Esophagus muscularis mucosa (tissue), 4 donors: Measurements from ENCODE around the gene APOD. TPM values are rescaled to one million over a fixed set of nuclear protein-coding genes. Genes with fewer than 3 reads are reported as not detected.
"Not testable (repeated sequence)": the region's sequence is repeated elsewhere in the genome, so short reads cannot be mapped to it uniquely, and the experiment has no call there.

Experiments
- DNase-seq: peaks from one replicate; pipeline ENCODE4 v3.0.0-alpha.2; 2017; ENCODE audit errors: extremely low spot score
- H3K27ac ChIP-seq, 4 donors: fragments of 200-600 bp; sonication (generic); replicated peaks in 1 of 4; 1 replicate in 3 of 4; 2 replicates in 1 of 4; pipeline ENCODE4 v1.5.1; 2016 to 2019; ENCODE audit warnings: mild to moderate bottlenecking in 1 of 4
- H3K27me3 ChIP-seq, 4 donors: fragments of 200-600 bp; sonication (generic); one replicate each; pipeline versions ENCODE4 v1.5.1 to v1.6.0; 2016 to 2019
- H3K36me3 ChIP-seq, 4 donors: fragments of 200-600 bp; sonication (generic); one replicate each; pipeline ENCODE4 v1.5.1; 2016 to 2019
- H3K4me1 ChIP-seq, 4 donors: fragments of 200-600 bp; sonication (generic); one replicate each; pipeline ENCODE4 v1.5.1; 2016 to 2019
- H3K4me3 ChIP-seq, 4 donors: fragments of 200-600 bp; sonication (generic); 1 replicate in 2 of 4; 2 replicates in 2 of 4; pipeline ENCODE4 v1.5.1; 2016 to 2019; ENCODE audit warnings: mild to moderate bottlenecking in 4 of 4, moderate library complexity in 1 of 4
- H3K9me3 ChIP-seq, 4 donors: fragments of 200-600 bp; sonication (generic); 1 replicate in 3 of 4; 2 replicates in 1 of 4; pipeline ENCODE4 v1.5.1; 2016 to 2019
- CTCF ChIP-seq, 3 experiments: fragments of 200-600 bp in 2 of 3; fragments of 450-650 bp in 1 of 3; sonication (generic) in 2 of 3; IDR thresholded peaks; one replicate each; pipeline ENCODE4 v1.5.1; 2017 to 2019; ENCODE audit warnings: antibody characterized with exemption in 3 of 3, mild to moderate bottlenecking in 2 of 3, moderate library complexity in 1 of 3
- EP300 ChIP-seq: sonication (generic); formaldehyde crosslinking; IDR thresholded peaks from one replicate; pipeline ENCODE4 v1.6.1; 2017; ENCODE audit warnings: antibody characterized with exemption
- POLR2A ChIP-seq: fragments of 450-650 bp; IDR thresholded peaks from one replicate; pipeline ENCODE4 v1.6.1; 2017; ENCODE audit warnings: antibody characterized with exemption, moderate library complexity, mild to moderate bottlenecking, low read depth
- POLR2AphosphoS5 ChIP-seq, 2 donors: sonication (generic); formaldehyde crosslinking; IDR thresholded peaks; one replicate each; pipeline ENCODE4 v1.6.1; 2017; ENCODE audit warnings: antibody characterized with exemption in 2 of 2
- WGBS: methylation state at CpG from one replicate; pipeline ENCODE4 v1.1.5; 2018; 5-methylcytosine and 5-hydroxymethylcytosine counted together
- intact Hi-C: fragments of 100-400 bp; cut with DNase I; formaldehyde crosslinking; loops from one replicate; pipeline ENCODE4 v1.15.1; 2023
- total RNA-seq, 4 donors: library from RNA; depleted of rRNA; stranded (reverse); fragments of >200 nt; gene quantifications; one replicate each; pipeline versions ENCODE4 v1.1.0 to v1.2.1, GENCODE V29; 2016

APOD gene
- total RNA-seq, 4 donors from 2014 or later = 355 to 591 (median 523) TPM

- H3K4me1 ChIP-seq = peaks cover 0 to 9% (median 2%) of the 10 kb centered on the region in 4 donors
- H3K36me3 ChIP-seq = no peaks in the 10 kb centered on the region
- DNase-seq = no peak
- TF ChIP-seq POLR2AphosphoS5 (IDR thresholded peaks at IDR 0.05) (no peak), POLR2A (no peak), CTCF (IDR thresholded peaks at IDR 0.05) (no peak), EP300 (no peak)
- intact Hi-C loops = no loop called here
- H3K9me3 ChIP-seq = no peaks in the 10 kb centered on the region
- 78% methylated on average over 9 of the region's 9 CpGs for WGBS
- H3K4me3 ChIP-seq = no peak overlapping the region
- peaks cover 0 to 4% (median 0%) of the 10 kb centered on the region in 4 donors for H3K27me3 ChIP-seq
- no peak overlapping the region for H3K27ac ChIP-seq
These were observed 32.9 kb upstream of the APOD start for GRCh38 chr3:195616681-195617080.

GRCh38 chr3:195615952-195616537, 32.3 kb upstream of the APOD start:
- H3K9me3 ChIP-seq, DNase-seq, H3K4me1 ChIP-seq, H3K36me3 ChIP-seq, H3K4me3 ChIP-seq, H3K27ac ChIP-seq, H3K27me3 ChIP-seq, intact Hi-C loops: not testable (repeated sequence)
- 100% methylated on average over 3 of the region's 15 CpGs for WGBS

GRCh38 chr3:195614672-195615504, 31.1 kb upstream of the APOD start:
- WGBS = 93% methylated on average over 11 of the region's 16 CpGs
- DNase-seq, H3K9me3 ChIP-seq, H3K27me3 ChIP-seq, intact Hi-C loops, H3K4me1 ChIP-seq, H3K27ac ChIP-seq, H3K36me3 ChIP-seq, H3K4me3 ChIP-seq: not testable (repeated sequence)

- no peak for DNase-seq
- WGBS = 73% methylated on average over 15 of the region's 15 CpGs
These were observed 29.8 kb upstream of the APOD start for GRCh38 chr3:195613468-195614069.

GRCh38 chr3:195612075-195612800, 28.5 kb upstream of the APOD start:
- no peak overlapping the region for H3K27ac ChIP-seq
- no peak for DNase-seq
- intact Hi-C loops = no loop called here
- no peaks in the 10 kb centered on the region for H3K27me3 ChIP-seq
- WGBS = 59% methylated on average over 8 of the region's 8 CpGs
- H3K4me1 ChIP-seq = peaks cover 0 to 9% (median 2%) of the 10 kb centered on the region in 4 donors
- TF ChIP-seq EP300 (no peak), POLR2AphosphoS5 (IDR thresholded peaks at IDR 0.05) (no peak), POLR2A (no peak), CTCF (IDR thresholded peaks at IDR 0.05) (no peak)
- H3K9me3 ChIP-seq = no peaks in the 10 kb centered on the region
- H3K36me3 ChIP-seq = no peaks in the 10 kb centered on the region
- no peak overlapping the region for H3K4me3 ChIP-seq

More at GRCh38 chr3:195613468-195614069, 29.8 kb upstream of the APOD start:
- no peak for TF ChIP-seq EP300
- no peak for TF ChIP-seq CTCF (IDR thresholded peaks at IDR 0.05)
- TF ChIP-seq POLR2A = no peak
- TF ChIP-seq POLR2AphosphoS5 (IDR thresholded peaks at IDR 0.05) = no peak
- H3K9me3 ChIP-seq = no peaks in the 10 kb centered on the region
- intact Hi-C loops = no loop called here
- H3K27me3 ChIP-seq = no peaks in the 10 kb centered on the region
- no peak overlapping the region for H3K27ac ChIP-seq
- no peaks in the 10 kb centered on the region for H3K36me3 ChIP-seq
- peaks cover 0 to 9% (median 2%) of the 10 kb centered on the region in 4 donors for H3K4me1 ChIP-seq
- no peak overlapping the region for H3K4me3 ChIP-seq
